ENCODE data around the gene RNF130.

Gene RNF130

DNA sequence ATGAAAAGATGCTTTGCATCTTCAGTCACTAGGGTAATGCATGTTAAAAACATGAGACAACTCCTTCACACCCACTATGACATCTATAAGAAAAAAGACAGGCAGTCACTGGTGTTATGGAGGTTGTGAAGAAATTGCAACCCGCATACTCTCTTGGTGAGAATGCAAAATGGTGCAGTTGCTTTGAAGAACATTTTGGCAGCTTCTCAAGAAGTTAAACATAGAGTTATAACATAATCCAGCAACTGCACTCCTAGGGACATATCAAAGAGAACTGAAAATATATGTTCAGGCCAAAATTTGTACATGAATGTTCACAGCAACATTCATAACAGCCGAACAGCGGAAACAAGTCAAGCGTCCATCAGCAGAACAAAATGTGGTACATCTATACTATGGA lies 117.6 kb downstream of the RNF130 start:
- TF ChIP-seq ZNF565 (CRISPR knock-in tag; conservative IDR thresholded peaks at IDR 0.05; ENCODE audit: low read depth), result no peak
- no peak for TF ChIP-seq ZFP30 (CRISPR knock-in tag; IDR thresholded peaks at IDR 0.05)
- TF ChIP-seq SNAI2 (CRISPR knock-in tag; IDR thresholded peaks at IDR 0.05), result no peak
- no peak for TF ChIP-seq ARNTL (CRISPR knock-in tag; IDR thresholded peaks at IDR 0.05; ENCODE audit: borderline replicate concordance, low read depth)
- no peak for ATAC-seq

DNA sequence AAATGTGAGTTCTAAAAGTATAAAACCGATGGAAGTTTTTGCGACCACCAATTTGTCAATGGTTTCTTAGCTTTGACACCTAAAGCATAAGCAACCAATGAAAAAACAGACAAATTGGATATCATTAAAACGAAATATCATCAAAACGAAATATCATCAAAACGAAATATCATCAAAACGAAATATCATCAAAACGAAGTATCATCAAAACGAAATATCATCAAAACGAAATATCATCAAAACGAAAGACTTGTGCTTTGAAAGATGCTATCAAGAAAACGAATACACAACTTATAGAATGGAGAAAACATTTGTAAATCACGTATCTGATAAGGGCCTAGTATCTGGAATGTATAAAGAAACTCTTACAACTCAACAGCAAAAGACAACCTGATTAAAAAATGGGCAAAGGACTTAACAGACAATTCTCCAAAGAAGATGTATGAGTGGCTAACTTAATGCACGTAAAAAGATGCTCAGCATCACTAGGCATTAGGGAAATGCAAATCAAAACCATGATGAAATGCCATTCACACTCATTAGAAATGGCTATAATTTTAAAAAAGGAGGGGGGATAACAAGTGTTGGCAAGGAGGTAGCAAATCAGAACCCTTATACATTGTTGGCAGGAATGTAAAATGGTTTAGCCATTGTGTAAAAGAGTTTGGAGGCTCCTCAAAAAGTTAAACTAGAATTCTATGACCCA lies 134.4 kb downstream of the RNF130 start:
- ATAC-seq, result no peak
- TF ChIP-seq GLIS3 (CRISPR knock-in tag; IDR thresholded peaks at IDR 0.05) (no peak), CSDC2 (CRISPR knock-in tag; IDR thresholded peaks at IDR 0.05) (no peak), ZC3H10 (CRISPR knock-in tag; IDR thresholded peaks at IDR 0.05) (no peak), ISL1 (CRISPR knock-in tag; IDR thresholded peaks at IDR 0.05) (no peak), ESRRG (CRISPR knock-in tag; IDR thresholded peaks at IDR 0.05) (no peak), TOX (CRISPR knock-in tag; IDR thresholded peaks at IDR 0.05; ENCODE audit: borderline replicate concordance) (no peak), TCF4 (CRISPR knock-in tag; IDR thresholded peaks at IDR 0.05; ENCODE audit: borderline replicate concordance) (no peak), PPARA (CRISPR knock-in tag; IDR thresholded peaks at IDR 0.05; ENCODE audit: borderline replicate concordance) (no peak), BACH2 (CRISPR knock-in tag; IDR thresholded peaks at IDR 0.05; ENCODE audit: borderline replicate concordance) (no peak)
- TF ChIP-seq, protein P1, sequence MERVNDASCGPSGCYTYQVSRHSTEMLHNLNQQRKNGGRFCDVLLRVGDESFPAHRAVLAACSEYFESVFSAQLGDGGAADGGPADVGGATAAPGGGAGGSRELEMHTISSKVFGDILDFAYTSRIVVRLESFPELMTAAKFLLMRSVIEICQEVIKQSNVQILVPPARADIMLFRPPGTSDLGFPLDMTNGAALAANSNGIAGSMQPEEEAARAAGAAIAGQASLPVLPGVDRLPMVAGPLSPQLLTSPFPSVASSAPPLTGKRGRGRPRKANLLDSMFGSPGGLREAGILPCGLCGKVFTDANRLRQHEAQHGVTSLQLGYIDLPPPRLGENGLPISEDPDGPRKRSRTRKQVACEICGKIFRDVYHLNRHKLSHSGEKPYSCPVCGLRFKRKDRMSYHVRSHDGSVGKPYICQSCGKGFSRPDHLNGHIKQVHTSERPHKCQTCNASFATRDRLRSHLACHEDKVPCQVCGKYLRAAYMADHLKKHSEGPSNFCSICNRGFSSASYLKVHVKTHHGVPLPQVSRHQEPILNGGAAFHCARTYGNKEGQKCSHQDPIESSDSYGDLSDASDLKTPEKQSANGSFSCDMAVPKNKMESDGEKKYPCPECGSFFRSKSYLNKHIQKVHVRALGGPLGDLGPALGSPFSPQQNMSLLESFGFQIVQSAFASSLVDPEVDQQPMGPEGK (CRISPR knock-in tag; IDR thresholded peaks at IDR 0.05; ENCODE audit: borderline replicate concordance), result no peak

GRCh38 chr5:179930788-179931473 lies 140.6 kb downstream of the RNF130 start:
- TF ChIP-seq OSR1 (CRISPR knock-in tag; IDR thresholded peaks at IDR 0.05) (no peak), ZNF70 (CRISPR knock-in tag; IDR thresholded peaks at IDR 0.05) (no peak), ZNF565 (CRISPR knock-in tag; conservative IDR thresholded peaks at IDR 0.05; ENCODE audit: low read depth) (no peak), TOX (CRISPR knock-in tag; IDR thresholded peaks at IDR 0.05; ENCODE audit: borderline replicate concordance) (no peak), CSDC2 (CRISPR knock-in tag; IDR thresholded peaks at IDR 0.05) (no peak), ARNTL (CRISPR knock-in tag; IDR thresholded peaks at IDR 0.05; ENCODE audit: borderline replicate concordance, low read depth) (no peak), ZFP3 (CRISPR knock-in tag; IDR thresholded peaks at IDR 0.05) (no peak), ISL1 (CRISPR knock-in tag; IDR thresholded peaks at IDR 0.05) (no peak), PPARA (CRISPR knock-in tag; IDR thresholded peaks at IDR 0.05; ENCODE audit: borderline replicate concordance) (no peak), TCF4 (CRISPR knock-in tag; IDR thresholded peaks at IDR 0.05; ENCODE audit: borderline replicate concordance) (no peak), ZFP30 (CRISPR knock-in tag; IDR thresholded peaks at IDR 0.05) (no peak), ESRRG (CRISPR knock-in tag; IDR thresholded peaks at IDR 0.05) (no peak), GLIS3 (CRISPR knock-in tag; IDR thresholded peaks at IDR 0.05) (no peak), ZC3H10 (CRISPR knock-in tag; IDR thresholded peaks at IDR 0.05) (no peak), RARB (CRISPR knock-in tag; IDR thresholded peaks at IDR 0.05) (no peak)
- TF ChIP-seq, protein P2, sequence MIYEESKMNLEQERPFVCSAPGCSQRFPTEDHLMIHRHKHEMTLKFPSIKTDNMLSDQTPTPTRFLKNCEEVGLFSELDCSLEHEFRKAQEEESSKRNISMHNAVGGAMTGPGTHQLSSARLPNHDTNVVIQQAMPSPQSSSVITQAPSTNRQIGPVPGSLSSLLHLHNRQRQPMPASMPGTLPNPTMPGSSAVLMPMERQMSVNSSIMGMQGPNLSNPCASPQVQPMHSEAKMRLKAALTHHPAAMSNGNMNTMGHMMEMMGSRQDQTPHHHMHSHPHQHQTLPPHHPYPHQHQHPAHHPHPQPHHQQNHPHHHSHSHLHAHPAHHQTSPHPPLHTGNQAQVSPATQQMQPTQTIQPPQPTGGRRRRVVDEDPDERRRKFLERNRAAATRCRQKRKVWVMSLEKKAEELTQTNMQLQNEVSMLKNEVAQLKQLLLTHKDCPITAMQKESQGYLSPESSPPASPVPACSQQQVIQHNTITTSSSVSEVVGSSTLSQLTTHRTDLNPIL (CRISPR knock-in tag; IDR thresholded peaks at IDR 0.05; ENCODE audit: low read depth), result no peak
- TF ChIP-seq, protein P3, sequence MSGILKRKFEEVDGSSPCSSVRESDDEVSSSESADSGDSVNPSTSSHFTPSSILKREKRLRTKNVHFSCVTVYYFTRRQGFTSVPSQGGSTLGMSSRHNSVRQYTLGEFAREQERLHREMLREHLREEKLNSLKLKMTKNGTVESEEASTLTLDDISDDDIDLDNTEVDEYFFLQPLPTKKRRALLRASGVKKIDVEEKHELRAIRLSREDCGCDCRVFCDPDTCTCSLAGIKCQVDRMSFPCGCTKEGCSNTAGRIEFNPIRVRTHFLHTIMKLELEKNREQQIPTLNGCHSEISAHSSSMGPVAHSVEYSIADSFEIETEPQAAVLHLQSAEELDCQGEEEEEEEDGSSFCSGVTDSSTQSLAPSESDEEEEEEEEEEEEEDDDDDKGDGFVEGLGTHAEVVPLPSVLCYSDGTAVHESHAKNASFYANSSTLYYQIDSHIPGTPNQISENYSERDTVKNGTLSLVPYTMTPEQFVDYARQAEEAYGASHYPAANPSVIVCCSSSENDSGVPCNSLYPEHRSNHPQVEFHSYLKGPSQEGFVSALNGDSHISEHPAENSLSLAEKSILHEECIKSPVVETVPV (CRISPR knock-in tag; IDR thresholded peaks at IDR 0.05), result no peak
- ATAC-seq, result no peak

- ATAC-seq, result no peak
- TF ChIP-seq, protein P3 (CRISPR knock-in tag; IDR thresholded peaks at IDR 0.05), result no peak
- TF ChIP-seq ISL1 (CRISPR knock-in tag; IDR thresholded peaks at IDR 0.05) (no peak), TCF4 (CRISPR knock-in tag; IDR thresholded peaks at IDR 0.05; ENCODE audit: borderline replicate concordance) (no peak), ESRRG (CRISPR knock-in tag; IDR thresholded peaks at IDR 0.05) (no peak), BACH2 (CRISPR knock-in tag; IDR thresholded peaks at IDR 0.05; ENCODE audit: borderline replicate concordance) (no peak), TOX (CRISPR knock-in tag; IDR thresholded peaks at IDR 0.05; ENCODE audit: borderline replicate concordance) (no peak), SNAI2 (CRISPR knock-in tag; IDR thresholded peaks at IDR 0.05) (no peak), GLIS3 (CRISPR knock-in tag; IDR thresholded peaks at IDR 0.05) (no peak), ARNTL (CRISPR knock-in tag; IDR thresholded peaks at IDR 0.05; ENCODE audit: borderline replicate concordance, low read depth) (no peak)
- TF ChIP-seq, protein P4, sequence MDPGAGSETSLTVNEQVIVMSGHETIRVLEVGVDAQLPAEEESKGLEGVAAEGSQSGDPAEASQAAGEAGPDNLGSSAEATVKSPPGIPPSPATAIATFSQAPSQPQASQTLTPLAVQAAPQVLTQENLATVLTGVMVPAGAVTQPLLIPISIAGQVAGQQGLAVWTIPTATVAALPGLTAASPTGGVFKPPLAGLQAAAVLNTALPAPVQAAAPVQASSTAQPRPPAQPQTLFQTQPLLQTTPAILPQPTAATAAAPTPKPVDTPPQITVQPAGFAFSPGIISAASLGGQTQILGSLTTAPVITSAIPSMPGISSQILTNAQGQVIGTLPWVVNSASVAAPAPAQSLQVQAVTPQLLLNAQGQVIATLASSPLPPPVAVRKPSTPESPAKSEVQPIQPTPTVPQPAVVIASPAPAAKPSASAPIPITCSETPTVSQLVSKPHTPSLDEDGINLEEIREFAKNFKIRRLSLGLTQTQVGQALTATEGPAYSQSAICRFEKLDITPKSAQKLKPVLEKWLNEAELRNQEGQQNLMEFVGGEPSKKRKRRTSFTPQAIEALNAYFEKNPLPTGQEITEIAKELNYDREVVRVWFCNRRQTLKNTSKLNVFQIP (CRISPR knock-in tag; IDR thresholded peaks at IDR 0.05; ENCODE audit: borderline replicate concordance, low read depth), result no peak
- TF ChIP-seq, protein P2 (CRISPR knock-in tag; IDR thresholded peaks at IDR 0.05; ENCODE audit: low read depth), result no peak
Observed at GRCh38 chr5:179927824-179928223, 143.7 kb downstream of the RNF130 start.

All from SK-N-SH treated with all-trans-retinoic acid at 6 μM for 48 hours (cell line).